MCF 10A (cell line): ENCODE data around the gene CPA4. TPM values are rescaled to one million over a fixed set of nuclear protein-coding genes. Genes with fewer than 3 reads are reported as not detected.

ENCODE experiments used
- BruUV-seq: library from RNA; stranded (reverse); fragments of 400-500 nt; replicated peaks from 2 replicates; lab custom pipeline; 2021; lab: Mats Ljungman, UMichigan
- CTCF ChIA-PET: fragments of 300-600 bp; sonication (Branson Sonifier 250); formaldehyde crosslinking; extraction: SDS; loops from one replicate; lab custom pipeline; 2021; ENCODE audit warnings: antibody characterized with exemption, inconsistent platforms; lab: Yijun Ruan, JAX
- POLR2A ChIA-PET: fragments of 300-600, 350-650 bp; sonication (Branson Sonifier 250); formaldehyde crosslinking; extraction: SDS; loops from one replicate; lab custom pipeline; 2020; ENCODE audit warnings: antibody characterized with exemption, inconsistent platforms; lab: Yijun Ruan, JAX
- DNase-seq: peaks from one replicate; pipeline ENCODE4 v3.0.0-alpha.2; 2018; ENCODE audit not compliant: unreplicated experiment
- H3K27ac Mint-ChIP-seq: one replicate; pipeline ENCODE4 v1.8.0; 2022; ENCODE audit warnings: mild to moderate bottlenecking, low read depth, mixed read lengths; ENCODE audit not compliant: unreplicated experiment
- H3K27me3 Mint-ChIP-seq: one replicate; pipeline ENCODE4 v1.8.0; 2022; ENCODE audit warnings: mixed read lengths; ENCODE audit not compliant: insufficient read depth, unreplicated experiment
- H3K36me3 Mint-ChIP-seq: one replicate; pipeline ENCODE4 v1.8.0; 2022; ENCODE audit warnings: mild to moderate bottlenecking, moderate library complexity, mixed read lengths; ENCODE audit not compliant: insufficient read depth, unreplicated experiment
- H3K4me1 Mint-ChIP-seq: one replicate; pipeline ENCODE4 v1.8.0; 2022; ENCODE audit warnings: mixed read lengths; ENCODE audit not compliant: insufficient read depth, unreplicated experiment
- H3K4me3 Mint-ChIP-seq: one replicate; pipeline ENCODE4 v1.8.0; 2022; ENCODE audit warnings: mild to moderate bottlenecking, moderate library complexity, mixed read lengths; ENCODE audit not compliant: unreplicated experiment
- H3K9me3 Mint-ChIP-seq: one replicate; pipeline ENCODE4 v1.8.0; 2022; ENCODE audit warnings: mixed read lengths; ENCODE audit not compliant: unreplicated experiment
- CTCF ChIP-seq: fragments of 200-600 bp; IDR thresholded peaks from one replicate; pipeline ENCODE4 v1.8.0; 2022; ENCODE audit warnings: antibody characterized with exemption, mild to moderate bottlenecking; ENCODE audit not compliant: unreplicated experiment
- intact Hi-C: fragments of 100-400 bp; cut with micrococcal nuclease; formaldehyde crosslinking; loops from 2 replicates; pipeline ENCODE4 v1.14.1; 2022
- total RNA-seq: library from RNA; stranded (reverse); gene quantifications from 2 replicates; pipeline ENCODE4 v1.2.3, GENCODE V29; 2022

CPA4 gene
- total RNA-seq, 1 experiment from 2014 or later, result 4.3 TPM

GRCh38 chr7:130302649-130303048, 9.7 kb downstream of the CPA4 start:
- Mint-ChIP-seq H3K9me3 (no peaks in the 10 kb centered on the region), H3K27me3 (no peaks in the 10 kb centered on the region), H3K4me1 (no peaks in the 10 kb centered on the region), H3K27ac (no peak overlapping the region), H3K36me3 (no peaks in the 10 kb centered on the region), H3K4me3 (no peak overlapping the region)
- POLR2A ChIA-PET, result interaction anchor here (0.7 kb wide), 1 partner anchor 8 kb away, joined by 4 read pairs; no protein-coding TSS in a partner anchor
- CTCF ChIA-PET, result interaction anchor here (1.0 kb wide), 1 partner anchor 29 kb away, joined by 3 read pairs; no protein-coding TSS in a partner anchor
- intact Hi-C loops, result no loop called here
- no peak for TF ChIP-seq CTCF
- no TSS peak for BruUV-seq
- DNase-seq, result no peak

- CTCF ChIA-PET, result interaction anchor here (0.7 kb wide), 1 partner anchor 25 kb away, joined by 3 read pairs; no protein-coding TSS in a partner anchor
- no TSS peak for BruUV-seq
- H3K27ac Mint-ChIP-seq, result no peak overlapping the region
- no peaks in the 10 kb centered on the region for H3K9me3 Mint-ChIP-seq
- POLR2A ChIA-PET, result interaction anchor here (0.7 kb wide), 1 partner anchor 9 kb away, joined by 4 read pairs; no protein-coding TSS in a partner anchor
- TF ChIP-seq CTCF, result no peak
- H3K4me3 Mint-ChIP-seq, result no peak overlapping the region
- no peak for DNase-seq
- no peaks in the 10 kb centered on the region for H3K27me3 Mint-ChIP-seq
- no peaks in the 10 kb centered on the region for H3K4me1 Mint-ChIP-seq
- intact Hi-C loops, result no loop called here
- H3K36me3 Mint-ChIP-seq, result no peaks in the 10 kb centered on the region
Measured at GRCh38 chr7:130303127-130303526, 10.2 kb downstream of the CPA4 start.

GRCh38 chr7:130303551-130303950, 10.6 kb downstream of the CPA4 start:
- Mint-ChIP-seq H3K4me1 (no peaks in the 10 kb centered on the region), H3K27me3 (no peaks in the 10 kb centered on the region), H3K9me3 (no peaks in the 10 kb centered on the region), H3K4me3 (no peak overlapping the region), H3K36me3 (no peaks in the 10 kb centered on the region), H3K27ac (no peak overlapping the region)
- ChIA-PET POLR2A (interaction anchor here (0.7 kb wide), 1 partner anchor 184 kb away, joined by 3 read pairs; no protein-coding TSS in a partner anchor), CTCF (interaction anchor here (0.6 to 0.7 kb wide), 2 partner anchors 26 kb away, joined by 3 read pairs; no protein-coding TSS in a partner anchor)
- BruUV-seq, result no TSS peak
- TF ChIP-seq CTCF, result no peak
- no peak for DNase-seq
- intact Hi-C loops, result no loop called here

GRCh38 chr7:130303982-130304381, 11.0 kb downstream of the CPA4 start:
- TF ChIP-seq CTCF, result no peak
- intact Hi-C loops, result no loop called here
- CTCF ChIA-PET, result interaction anchor here (0.6 to 1.5 kb wide), 2 partner anchors 26 to 29 kb away, joined by 3 read pairs; no protein-coding TSS in a partner anchor
- no TSS peak for BruUV-seq
- H3K27ac Mint-ChIP-seq, result no peak overlapping the region
- no peaks in the 10 kb centered on the region for H3K36me3 Mint-ChIP-seq
- H3K4me3 Mint-ChIP-seq, result no peak overlapping the region
- no peaks in the 10 kb centered on the region for H3K9me3 Mint-ChIP-seq
- POLR2A ChIA-PET, result interaction anchor here (0.7 kb wide), 1 partner anchor 183 kb away, joined by 3 read pairs; no protein-coding TSS in a partner anchor
- no peaks in the 10 kb centered on the region for H3K4me1 Mint-ChIP-seq
- H3K27me3 Mint-ChIP-seq, result no peaks in the 10 kb centered on the region
- no peak for DNase-seq
